Neural progenitor cell (in vitro differentiated cells): ENCODE results near the gene AQP4.

ENCODE experiments used
- EZH2 ChIP-seq: fragments of 200-600 bp; sonication (generic); IDR thresholded peaks from 2 replicates; pipeline ENCODE4 v1.6.1; 2017; ENCODE audit warnings: antibody characterized with exemption, mild to moderate bottlenecking, moderate library complexity
- EZH2phosphoT487 ChIP-seq: fragments of 200-600 bp; sonication (generic); IDR thresholded peaks from 2 replicates; pipeline ENCODE4 v1.6.1; 2017; ENCODE audit warnings: antibody characterized with exemption
- TF ChIP-seq, protein P1 (sequence below): fragments of 200-600 bp; sonication (generic); IDR thresholded peaks from 2 replicates; pipeline ENCODE4 v1.5.1; 2017; ENCODE audit warnings: antibody characterized with exemption, mild to moderate bottlenecking

DNA sequence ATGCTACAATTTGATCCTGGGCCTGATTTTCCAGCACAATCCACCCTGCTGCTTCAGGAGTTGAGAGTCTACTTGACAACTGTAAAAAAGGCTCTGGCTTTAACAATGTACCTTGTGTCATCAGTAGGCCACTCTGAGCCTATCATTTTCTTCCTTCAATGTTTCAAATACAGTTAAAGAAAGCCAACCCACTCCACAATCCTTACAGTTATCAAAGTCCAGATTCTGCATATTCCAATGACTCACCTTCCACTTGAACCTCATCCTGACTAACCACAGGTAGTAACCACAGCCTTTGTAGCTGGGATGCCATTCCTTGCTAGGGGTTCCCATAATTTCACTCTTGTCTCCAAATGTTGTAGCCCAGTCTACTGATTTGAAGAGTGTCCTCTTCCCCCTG lies 35.5 kb upstream of the AQP4 start:
- TF ChIP-seq, protein P1, sequence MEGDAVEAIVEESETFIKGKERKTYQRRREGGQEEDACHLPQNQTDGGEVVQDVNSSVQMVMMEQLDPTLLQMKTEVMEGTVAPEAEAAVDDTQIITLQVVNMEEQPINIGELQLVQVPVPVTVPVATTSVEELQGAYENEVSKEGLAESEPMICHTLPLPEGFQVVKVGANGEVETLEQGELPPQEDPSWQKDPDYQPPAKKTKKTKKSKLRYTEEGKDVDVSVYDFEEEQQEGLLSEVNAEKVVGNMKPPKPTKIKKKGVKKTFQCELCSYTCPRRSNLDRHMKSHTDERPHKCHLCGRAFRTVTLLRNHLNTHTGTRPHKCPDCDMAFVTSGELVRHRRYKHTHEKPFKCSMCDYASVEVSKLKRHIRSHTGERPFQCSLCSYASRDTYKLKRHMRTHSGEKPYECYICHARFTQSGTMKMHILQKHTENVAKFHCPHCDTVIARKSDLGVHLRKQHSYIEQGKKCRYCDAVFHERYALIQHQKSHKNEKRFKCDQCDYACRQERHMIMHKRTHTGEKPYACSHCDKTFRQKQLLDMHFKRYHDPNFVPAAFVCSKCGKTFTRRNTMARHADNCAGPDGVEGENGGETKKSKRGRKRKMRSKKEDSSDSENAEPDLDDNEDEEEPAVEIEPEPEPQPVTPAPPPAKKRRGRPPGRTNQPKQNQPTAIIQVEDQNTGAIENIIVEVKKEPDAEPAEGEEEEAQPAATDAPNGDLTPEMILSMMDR = no peak
- TF ChIP-seq EZH2 = no peak
- no peak for TF ChIP-seq EZH2phosphoT487
